SK-N-SH (cell line): Measurements from ENCODE around the gene SBF2. TPM values are rescaled to one million over a fixed set of nuclear protein-coding genes. Genes with fewer than 3 reads are reported as not detected.

Source experiments
- CTCF ChIA-PET: fragments of 300-600, 350-600 bp; formaldehyde crosslinking; extraction: SDS; loops from one replicate; lab custom pipeline; 2021; lab: Yijun Ruan, JAX
- POLR2A ChIA-PET: fragments of 350-600 bp; sonication (Branson Sonifier 250); formaldehyde crosslinking; extraction: SDS; loops from one replicate; lab custom pipeline; 2020; ENCODE audit warnings: antibody characterized with exemption, inconsistent platforms; lab: Yijun Ruan, JAX
- DNase-seq: peaks from one replicate; pipeline ENCODE4 v3.0.0; 2012
- H2AFZ ChIP-seq: fragments of 200-600 bp; sonication (generic); 2 replicates; pipeline ENCODE4 v1.8.1; 2016; ENCODE audit warnings: antibody characterized with exemption, mild to moderate bottlenecking, low read depth
- H3F3A ChIP-seq: fragments of 200-600 bp; sonication (generic); replicated peaks from 2 replicates; pipeline ENCODE3; 2016; ENCODE audit warnings: antibody characterized with exemption, mild to moderate bottlenecking; ENCODE audit not compliant: insufficient read depth
- H3K27ac ChIP-seq, 2 experiments: fragments of 200-500 bp in 1 of 2; fragments of 200-600 bp in 1 of 2; sonication (Bioruptor generic) in 1 of 2; sonication (generic), shearing (Covaris generic) in 1 of 2; 2 replicates each; pipeline versions ENCODE4 v1.5.1 to v1.6.1; 2014 to 2016; ENCODE audit warnings: low read depth in 2 of 2, inconsistent platforms in 1 of 2, low read length in 1 of 2, mild to moderate bottlenecking in 1 of 2, mixed read lengths in 1 of 2
- H3K27me3 ChIP-seq: fragments of 200-600 bp; sonication (generic), shearing (Covaris generic); 2 replicates; pipeline ENCODE4 v1.6.1; 2016; ENCODE audit warnings: mixed run types; ENCODE audit not compliant: insufficient read depth
- H3K36me3 ChIP-seq, 2 experiments: fragments of 200-500 bp in 1 of 2; fragments of 200-600 bp in 1 of 2; sonication (Bioruptor generic) in 1 of 2; sonication (generic) in 1 of 2; replicated peaks in 1 of 2; 2 replicates each; pipeline versions ENCODE3 to v1.5.1; 2014 to 2016; ENCODE audit warnings: low read length in 1 of 2, mild to moderate bottlenecking in 1 of 2; ENCODE audit not compliant: insufficient read depth in 2 of 2, control insufficient read depth in 1 of 2
- H3K4me1 ChIP-seq, 2 experiments: fragments of 200-500 bp in 1 of 2; fragments of 200-600 bp in 1 of 2; sonication (Bioruptor generic) in 1 of 2; sonication (generic), shearing (Covaris generic) in 1 of 2; 2 replicates each; pipeline versions ENCODE4 v1.5.1 to v1.6.1; 2014 to 2016; ENCODE audit warnings: low read depth in 1 of 2, low read length in 1 of 2, mixed run types in 1 of 2; ENCODE audit not compliant: insufficient read depth in 2 of 2, control insufficient read depth in 1 of 2
- H3K4me2 ChIP-seq: fragments of 200-600 bp; sonication (generic), shearing (Covaris generic); 2 replicates; pipeline ENCODE4 v1.6.1; 2017; ENCODE audit warnings: mixed run types
- H3K4me3 ChIP-seq, 2 experiments: fragments of 200-500 bp in 1 of 2; fragments of 200-600 bp in 1 of 2; sonication (Bioruptor generic) in 1 of 2; sonication (generic), shearing (Covaris generic) in 1 of 2; 2 replicates each; pipeline versions ENCODE4 v1.5.1 to v1.8.1; 2014 to 2016; ENCODE audit warnings: low read depth in 2 of 2, inconsistent platforms in 1 of 2, low read length in 1 of 2, mild to moderate bottlenecking in 1 of 2, mixed read lengths in 1 of 2, moderate library complexity in 1 of 2
- H3K79me2 ChIP-seq: fragments of 200-600 bp; sonication (generic); 2 replicates; pipeline ENCODE4 v1.8.1; 2017; ENCODE audit warnings: mild to moderate bottlenecking; ENCODE audit not compliant: insufficient read depth
- H3K9ac ChIP-seq: fragments of 200-600 bp; sonication (generic); 2 replicates; pipeline ENCODE4 v1.6.1; 2017; ENCODE audit warnings: mixed run types
- H3K9me2 ChIP-seq: fragments of 200-600 bp; sonication (generic); 2 replicates; pipeline ENCODE4 v1.6.1; 2017; ENCODE audit warnings: mixed run types
- H3K9me3 ChIP-seq: fragments of 200-600 bp; sonication (generic); 2 replicates; pipeline ENCODE4 v1.6.1; 2017; ENCODE audit warnings: mixed run types, mild to moderate bottlenecking, moderate library complexity
- H4K20me1 ChIP-seq: fragments of 200-600 bp; sonication (generic); 2 replicates; pipeline ENCODE4 v1.6.1; 2017; ENCODE audit warnings: mild to moderate bottlenecking, mixed run types; ENCODE audit not compliant: insufficient read depth
- CHD2 ChIP-seq: fragments of 150-350 bp; IDR thresholded peaks from 2 replicates; pipeline ENCODE4 v1.6.1; 2018; ENCODE audit warnings: low read length; ENCODE audit not compliant: partially characterized antibody
- EP300 ChIP-seq, 2 experiments: IDR thresholded peaks; 2 replicates each; pipeline versions ENCODE4 v1.4.0 to v1.6.1; 2012; ENCODE audit warnings: borderline replicate concordance in 1 of 2, low read depth in 1 of 2, low read length in 1 of 2
- EZH2phosphoT487 ChIP-seq: fragments of 200-600 bp; sonication (generic); IDR thresholded peaks from 2 replicates; pipeline ENCODE4 v1.6.1; 2017; ENCODE audit warnings: low read depth, mixed run types, mild to moderate bottlenecking, antibody characterized with exemption, moderate library complexity, borderline replicate concordance
- FOSL2 ChIP-seq: IDR thresholded peaks from 2 replicates; pipeline ENCODE4 v1.4.0; 2012; ENCODE audit warnings: low read depth, mild to moderate bottlenecking, moderate library complexity, borderline replicate concordance
- FOXM1 ChIP-seq: IDR thresholded peaks from 2 replicates; pipeline ENCODE4 v1.4.0; 2012; ENCODE audit warnings: low read depth, mild to moderate bottlenecking
- GABPA ChIP-seq: IDR thresholded peaks from 2 replicates; pipeline ENCODE4 v1.4.0; 2012; ENCODE audit warnings: low read depth, mild to moderate bottlenecking
- GATA2 ChIP-seq: sonication (generic); formaldehyde crosslinking; IDR thresholded peaks from 2 replicates; pipeline ENCODE4 v1.5.0; 2020; ENCODE audit warnings: mild to moderate bottlenecking, missing genetic modification reagents
- JUND ChIP-seq: IDR thresholded peaks from 2 replicates; pipeline ENCODE4 v1.4.0; 2012
- MEF2A ChIP-seq: IDR thresholded peaks from 2 replicates; pipeline ENCODE4 v1.4.0; 2012; ENCODE audit warnings: low read depth, borderline replicate concordance
- MXI1 ChIP-seq: IDR thresholded peaks from 2 replicates; pipeline ENCODE4 v1.6.1; 2012; ENCODE audit warnings: mild to moderate bottlenecking, low read depth, low read length, improper control_type of control experiment
- POLR2AphosphoS5 ChIP-seq: IDR thresholded peaks from 2 replicates; pipeline ENCODE4 v1.6.1; 2012; ENCODE audit warnings: low read depth, low read length
- RAD21 ChIP-seq: IDR thresholded peaks from 2 replicates; pipeline ENCODE4 v1.6.1; 2012; ENCODE audit warnings: mild to moderate bottlenecking, low read length
- RXRA ChIP-seq: IDR thresholded peaks from 2 replicates; pipeline ENCODE4 v1.4.0; 2012; ENCODE audit warnings: low read depth, mild to moderate bottlenecking, borderline replicate concordance
- SMC3 ChIP-seq: IDR thresholded peaks from 2 replicates; pipeline ENCODE4 v1.6.1; 2012; ENCODE audit warnings: low read depth, low read length, improper control_type of control experiment
- TCF12 ChIP-seq: IDR thresholded peaks from 2 replicates; pipeline ENCODE4 v1.4.0; 2012
- YY1 ChIP-seq: IDR thresholded peaks from 2 replicates; pipeline ENCODE4 v1.4.0; 2012; ENCODE audit warnings: low read depth, mild to moderate bottlenecking
- WGBS: methylation state at CpG from one replicate; pipeline ENCODE4 v1.1.6; 2017; ENCODE audit warnings: low lambda C conversion rate; 5-methylcytosine and 5-hydroxymethylcytosine counted together
- polyA plus RNA-seq, 3 experiments: library from polyadenylated mRNA; depleted of rRNA; stranded (reverse); fragments of >200 nt; gene quantifications; 2 replicates each; pipeline ENCODE4 v1.2.3, GENCODE V29; 2012
- TF ChIP-seq, protein P1 (sequence below): fragments of 200-600 bp; sonication (generic); IDR thresholded peaks from 2 replicates; pipeline ENCODE4 v1.6.1; 2017; ENCODE audit warnings: antibody characterized with exemption, mild to moderate bottlenecking, moderate library complexity
- TF ChIP-seq, protein P2 (sequence below): IDR thresholded peaks from 2 replicates; pipeline ENCODE4 v1.4.0; 2012; ENCODE audit warnings: low read depth
- TF ChIP-seq, protein P3 (sequence below): fragments of 150-350 bp; IDR thresholded peaks from 2 replicates; pipeline ENCODE4 v1.6.1; 2016; ENCODE audit warnings: mild to moderate bottlenecking, low read depth, low read length
- TF ChIP-seq, protein P4 (sequence below): IDR thresholded peaks from 2 replicates; pipeline ENCODE4; 2012

Gene SBF2
- polyA plus RNA-seq, 1 of the 3 experiments (the other 2 are of a cell fraction): 23.0 TPM

DNA sequence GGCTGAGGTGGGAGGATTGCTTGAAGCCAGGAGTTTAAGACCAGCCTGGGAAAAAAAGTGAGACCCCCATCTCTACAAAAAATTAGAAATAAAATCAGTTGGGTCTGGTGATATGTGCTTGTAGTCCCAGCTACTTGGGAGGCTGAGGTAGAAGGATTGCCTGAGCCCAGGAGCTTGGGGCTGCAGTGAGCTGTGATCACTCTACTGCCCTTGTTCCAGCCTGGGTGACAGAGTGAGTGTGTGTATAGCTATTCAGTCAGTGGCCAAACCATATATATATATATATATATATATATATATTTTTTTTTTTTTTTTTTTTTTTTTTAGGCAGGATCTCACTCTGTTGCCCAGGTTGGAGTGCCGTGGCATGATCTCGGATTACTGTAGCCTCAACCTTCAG lies 35.3 kb upstream of the SBF2 start:
- peaks cover 4 to 42% of the 10 kb centered on the region in 2 experiments for H3K4me1 ChIP-seq
- H3K4me2 ChIP-seq: peak overlapping the region; percentile 30; the same call in 1 of the 2 replicates
- H3K9me3 ChIP-seq: no peaks in the 10 kb centered on the region
- WGBS: 100% methylated on average over 2 of the region's 2 CpGs
- H3K4me3 ChIP-seq: no peak overlapping the region
- no peak overlapping the region for H2AFZ ChIP-seq
- H4K20me1 ChIP-seq: no peaks in the 10 kb centered on the region
- no peak for TF ChIP-seq RAD21
- no peak for TF ChIP-seq MEF2A
- no peak for TF ChIP-seq CHD2
- no peak for TF ChIP-seq SMC3
- TF ChIP-seq TCF12: no peak
- TF ChIP-seq FOXM1: no peak
- no peak for TF ChIP-seq POLR2AphosphoS5
- TF ChIP-seq GABPA: no peak
- TF ChIP-seq, protein P1, sequence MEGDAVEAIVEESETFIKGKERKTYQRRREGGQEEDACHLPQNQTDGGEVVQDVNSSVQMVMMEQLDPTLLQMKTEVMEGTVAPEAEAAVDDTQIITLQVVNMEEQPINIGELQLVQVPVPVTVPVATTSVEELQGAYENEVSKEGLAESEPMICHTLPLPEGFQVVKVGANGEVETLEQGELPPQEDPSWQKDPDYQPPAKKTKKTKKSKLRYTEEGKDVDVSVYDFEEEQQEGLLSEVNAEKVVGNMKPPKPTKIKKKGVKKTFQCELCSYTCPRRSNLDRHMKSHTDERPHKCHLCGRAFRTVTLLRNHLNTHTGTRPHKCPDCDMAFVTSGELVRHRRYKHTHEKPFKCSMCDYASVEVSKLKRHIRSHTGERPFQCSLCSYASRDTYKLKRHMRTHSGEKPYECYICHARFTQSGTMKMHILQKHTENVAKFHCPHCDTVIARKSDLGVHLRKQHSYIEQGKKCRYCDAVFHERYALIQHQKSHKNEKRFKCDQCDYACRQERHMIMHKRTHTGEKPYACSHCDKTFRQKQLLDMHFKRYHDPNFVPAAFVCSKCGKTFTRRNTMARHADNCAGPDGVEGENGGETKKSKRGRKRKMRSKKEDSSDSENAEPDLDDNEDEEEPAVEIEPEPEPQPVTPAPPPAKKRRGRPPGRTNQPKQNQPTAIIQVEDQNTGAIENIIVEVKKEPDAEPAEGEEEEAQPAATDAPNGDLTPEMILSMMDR: no peak
- TF ChIP-seq GATA2: no peak
- TF ChIP-seq RXRA: no peak
- no peak for DNase-seq
- H3K27ac ChIP-seq: peak overlapping the region in 1 of 2 experiments; percentile 81; a peak in 2 of 4 replicates
- no peaks in the 10 kb centered on the region for H3K9me2 ChIP-seq
- no peaks in the 10 kb centered on the region for H3K36me3 ChIP-seq
- no peaks in the 10 kb centered on the region for H3K27me3 ChIP-seq
- peaks cover 48% of the 10 kb centered on the region for H3F3A ChIP-seq
- ChIA-PET CTCF (interaction anchor here (1.3 to 2.8 kb wide), 2 partner anchors 25 to 406 kb away, joined by 3 to 6 read pairs; partner anchors contain the start of gene ADM), POLR2A (no interaction called here)
- H3K79me2 ChIP-seq: no peaks in the 10 kb centered on the region
- H3K9ac ChIP-seq: no peak overlapping the region; the same call in 1 of the 2 replicates

DNA sequence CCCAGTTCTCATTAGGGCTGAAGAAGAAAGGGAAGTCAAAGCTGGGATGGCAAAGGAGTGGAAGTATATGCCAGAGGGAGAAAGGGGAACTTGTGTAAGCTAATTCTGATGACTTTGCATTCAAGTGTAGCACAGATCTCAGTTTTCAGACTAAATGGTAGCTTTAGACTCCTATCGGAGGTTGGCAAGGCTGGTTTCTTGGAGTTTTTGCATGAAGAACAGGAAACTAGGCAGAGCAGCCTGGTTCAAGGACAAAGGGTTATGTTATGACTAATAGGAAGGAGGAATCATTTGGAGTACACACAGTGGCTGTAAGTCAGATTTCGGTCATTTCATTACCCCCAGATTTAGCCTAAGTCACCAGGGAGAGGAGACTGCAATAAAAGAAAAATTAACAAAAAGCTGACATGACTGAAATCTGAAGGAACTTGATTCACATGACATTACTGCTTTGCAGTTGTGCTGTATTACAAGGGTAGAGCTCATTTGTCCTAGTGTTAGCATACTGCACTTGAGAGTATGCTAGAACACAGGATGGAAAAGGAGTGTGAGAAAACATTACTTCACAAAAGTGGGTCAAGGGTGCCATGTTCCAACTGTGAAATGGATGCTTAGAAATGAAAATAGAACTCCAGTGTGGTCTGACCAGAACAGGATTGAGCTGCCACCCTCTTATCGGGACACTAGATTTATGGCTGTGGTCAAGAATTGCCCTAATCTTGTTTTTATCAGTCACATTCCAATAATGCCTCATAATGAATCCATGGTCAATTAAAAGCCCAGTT lies 34.5 kb upstream of the SBF2 start:
- H3K36me3 ChIP-seq: no peaks in the 10 kb centered on the region
- no peaks in the 10 kb centered on the region for H3K9me3 ChIP-seq
- peaks cover 48% of the 10 kb centered on the region for H3F3A ChIP-seq
- H3K4me3 ChIP-seq: no peak overlapping the region
- H3K27ac ChIP-seq: peak overlapping the region in 1 of 2 experiments; percentile 81; a peak in 2 of 4 replicates
- no peaks in the 10 kb centered on the region for H3K27me3 ChIP-seq
- no peaks in the 10 kb centered on the region for H4K20me1 ChIP-seq
- H2AFZ ChIP-seq: 0 out of 2 replicates have a peak overlapping the region, but pooled peaks have one; percentile 26
- peak overlapping the region; percentile 42; the same call in 1 of the 2 replicates for H3K9ac ChIP-seq
- H3K9me2 ChIP-seq: no peaks in the 10 kb centered on the region
- no peaks in the 10 kb centered on the region for H3K79me2 ChIP-seq
- 28% methylated on average over 3 of the region's 3 CpGs for WGBS
- no peak for DNase-seq
- TF ChIP-seq, protein P2, sequence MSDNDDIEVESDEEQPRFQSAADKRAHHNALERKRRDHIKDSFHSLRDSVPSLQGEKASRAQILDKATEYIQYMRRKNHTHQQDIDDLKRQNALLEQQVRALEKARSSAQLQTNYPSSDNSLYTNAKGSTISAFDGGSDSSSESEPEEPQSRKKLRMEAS: no peak
- TF ChIP-seq FOSL2: peak; percentile 61; the same call in 1 of the 2 replicates
- TF ChIP-seq MXI1: no peak
- TF ChIP-seq, protein P3, sequence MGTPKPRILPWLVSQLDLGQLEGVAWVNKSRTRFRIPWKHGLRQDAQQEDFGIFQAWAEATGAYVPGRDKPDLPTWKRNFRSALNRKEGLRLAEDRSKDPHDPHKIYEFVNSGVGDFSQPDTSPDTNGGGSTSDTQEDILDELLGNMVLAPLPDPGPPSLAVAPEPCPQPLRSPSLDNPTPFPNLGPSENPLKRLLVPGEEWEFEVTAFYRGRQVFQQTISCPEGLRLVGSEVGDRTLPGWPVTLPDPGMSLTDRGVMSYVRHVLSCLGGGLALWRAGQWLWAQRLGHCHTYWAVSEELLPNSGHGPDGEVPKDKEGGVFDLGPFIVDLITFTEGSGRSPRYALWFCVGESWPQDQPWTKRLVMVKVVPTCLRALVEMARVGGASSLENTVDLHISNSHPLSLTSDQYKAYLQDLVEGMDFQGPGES: no peak
- TF ChIP-seq, protein P4, sequence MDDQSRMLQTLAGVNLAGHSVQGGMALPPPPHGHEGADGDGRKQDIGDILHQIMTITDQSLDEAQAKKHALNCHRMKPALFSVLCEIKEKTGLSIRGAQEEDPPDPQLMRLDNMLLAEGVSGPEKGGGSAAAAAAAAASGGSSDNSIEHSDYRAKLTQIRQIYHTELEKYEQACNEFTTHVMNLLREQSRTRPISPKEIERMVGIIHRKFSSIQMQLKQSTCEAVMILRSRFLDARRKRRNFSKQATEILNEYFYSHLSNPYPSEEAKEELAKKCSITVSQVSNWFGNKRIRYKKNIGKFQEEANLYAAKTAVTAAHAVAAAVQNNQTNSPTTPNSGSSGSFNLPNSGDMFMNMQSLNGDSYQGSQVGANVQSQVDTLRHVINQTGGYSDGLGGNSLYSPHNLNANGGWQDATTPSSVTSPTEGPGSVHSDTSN: peak; percentile 73
- no peak for TF ChIP-seq RAD21
- 0 out of 2 replicates have a peak, but pooled peaks have one; percentile 21 for TF ChIP-seq JUND
- peak in 1 of 2 experiments; percentile 34; a peak in 1 of 4 replicates for TF ChIP-seq EP300 (IDR thresholded peaks at IDR 0.05; ENCODE audit: borderline replicate concordance in 1 of 2, low read depth in 1 of 2, low read length in 1 of 2)
- TF ChIP-seq RXRA: peak; percentile 66
- no peak for TF ChIP-seq YY1
- no peak for TF ChIP-seq GATA2
- TF ChIP-seq MEF2A: no peak
- TF ChIP-seq TCF12: peak; percentile 39; the same call in 1 of the 2 replicates
- TF ChIP-seq EZH2phosphoT487: no peak
- ChIA-PET CTCF (interaction anchor here (0.8 to 2.8 kb wide), 6 partner anchors 21 to 822 kb away, joined by 3 to 6 read pairs (median 3); partner anchors contain the start of gene ADM), POLR2A (no interaction called here)
- peak overlapping the region; percentile 30; the same call in 1 of the 2 replicates for H3K4me2 ChIP-seq
- peaks cover 4 to 45% of the 10 kb centered on the region in 2 experiments for H3K4me1 ChIP-seq
